ENCODE results near the gene CACNA1D. TPM values are rescaled to one million over a fixed set of nuclear protein-coding genes. Genes with fewer than 3 reads are reported as not detected.

The CACNA1D gene
- polyA plus RNA-seq, 4 donors = 8.8 to 15.6 (median 13.3) TPM

GRCh38 chr3:53859178-53859577 is 364.8 kb downstream of the CACNA1D start:
- no peak for DNase-seq (ENCODE audit: low read depth in 4 of 4, low spot score in 3 of 4)

GRCh38 chr3:53860196-53860595 is 365.8 kb downstream of the CACNA1D start:
- no peak for DNase-seq (ENCODE audit: low read depth in 4 of 4, low spot score in 3 of 4)

GRCh38 chr3:53862241-53862640 is 367.8 kb downstream of the CACNA1D start:
- no peak for DNase-seq (ENCODE audit: low read depth in 4 of 4, low spot score in 3 of 4)

GRCh38 chr3:53863145-53863544 is 368.7 kb downstream of the CACNA1D start:
- DNase-seq (ENCODE audit: low read depth in 4 of 4, low spot score in 3 of 4) = no peak

Other genes starting within 250 kb of the CACNA1D start
- 100 to 1,000 TPM in 3 of 4 donors, 10 to 100 TPM in 1; 94.5 to 129 (median 101) TPM for gene TKT, start 238.6 kb upstream of the CACNA1D start, polyA plus RNA-seq (ENCODE audit: insufficient read length in 4 of 4)
- gene DCP1A, start 147.1 kb upstream of the CACNA1D start, polyA plus RNA-seq (ENCODE audit: insufficient read length in 4 of 4) = 10 to 100 TPM; 27.5 to 34.2 (median 30.8) TPM